Measurements from ENCODE around the gene TAPBPL.

TAPBPL gene, protein sequence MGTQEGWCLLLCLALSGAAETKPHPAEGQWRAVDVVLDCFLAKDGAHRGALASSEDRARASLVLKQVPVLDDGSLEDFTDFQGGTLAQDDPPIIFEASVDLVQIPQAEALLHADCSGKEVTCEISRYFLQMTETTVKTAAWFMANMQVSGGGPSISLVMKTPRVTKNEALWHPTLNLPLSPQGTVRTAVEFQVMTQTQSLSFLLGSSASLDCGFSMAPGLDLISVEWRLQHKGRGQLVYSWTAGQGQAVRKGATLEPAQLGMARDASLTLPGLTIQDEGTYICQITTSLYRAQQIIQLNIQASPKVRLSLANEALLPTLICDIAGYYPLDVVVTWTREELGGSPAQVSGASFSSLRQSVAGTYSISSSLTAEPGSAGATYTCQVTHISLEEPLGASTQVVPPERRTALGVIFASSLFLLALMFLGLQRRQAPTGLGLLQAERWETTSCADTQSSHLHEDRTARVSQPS

DNA sequence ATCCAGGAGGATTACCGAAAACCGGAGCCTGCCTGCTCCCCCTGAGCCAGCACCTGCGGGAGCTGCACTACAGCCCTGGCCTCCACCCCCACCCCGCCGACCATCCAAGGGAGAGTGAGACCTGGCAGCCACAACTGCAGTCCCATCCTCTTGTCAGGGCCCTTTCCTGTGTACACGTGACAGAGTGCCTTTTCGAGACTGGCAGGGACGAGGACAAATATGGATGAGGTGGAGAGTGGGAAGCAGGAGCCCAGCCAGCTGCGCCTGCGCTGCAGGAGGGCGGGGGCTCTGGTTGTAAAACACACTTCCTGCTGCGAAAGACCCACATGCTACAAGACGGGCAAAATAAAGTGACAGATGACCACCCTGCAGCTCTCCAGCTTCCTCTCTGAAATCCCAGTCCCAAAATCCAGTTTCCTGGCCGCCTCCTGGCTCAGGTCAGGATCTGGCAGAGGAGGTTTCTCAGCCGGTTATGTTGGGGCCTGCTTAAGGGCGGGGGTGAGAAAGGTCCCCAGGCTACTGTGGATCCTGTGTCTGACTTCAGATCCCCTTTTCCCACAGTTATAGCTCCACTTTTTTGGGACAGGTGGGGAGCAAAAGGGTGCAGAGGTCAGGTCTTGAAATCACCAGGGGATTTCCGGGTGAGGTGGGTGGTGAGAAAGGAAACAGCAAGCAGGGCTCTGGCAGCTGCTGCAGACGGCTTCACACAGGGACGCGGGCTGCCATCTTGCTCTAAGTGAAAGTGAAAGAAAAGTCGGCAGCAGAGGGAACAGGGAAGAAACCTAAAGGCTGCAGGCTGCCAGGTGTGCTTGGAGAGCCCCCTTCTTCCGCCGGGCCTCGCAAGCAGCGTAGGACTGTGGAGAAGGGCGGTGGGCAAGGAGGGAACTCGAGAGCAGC lies at the start of gene TAPBPL:
TSS of gene TAPBPL (plus strand) at position 695 of the 897 bp plus-strand sequence. CDS start 207 bp downstream, outside the sequence.
- peak within 1 kb of the TSS; percentile 74 for H3K4me3 ChIP-seq (ENCODE audit: low read depth, low read length)
- peak; percentile 81 for DNase-seq (ENCODE audit: low read depth)
- TF ChIP-seq, protein P1, sequence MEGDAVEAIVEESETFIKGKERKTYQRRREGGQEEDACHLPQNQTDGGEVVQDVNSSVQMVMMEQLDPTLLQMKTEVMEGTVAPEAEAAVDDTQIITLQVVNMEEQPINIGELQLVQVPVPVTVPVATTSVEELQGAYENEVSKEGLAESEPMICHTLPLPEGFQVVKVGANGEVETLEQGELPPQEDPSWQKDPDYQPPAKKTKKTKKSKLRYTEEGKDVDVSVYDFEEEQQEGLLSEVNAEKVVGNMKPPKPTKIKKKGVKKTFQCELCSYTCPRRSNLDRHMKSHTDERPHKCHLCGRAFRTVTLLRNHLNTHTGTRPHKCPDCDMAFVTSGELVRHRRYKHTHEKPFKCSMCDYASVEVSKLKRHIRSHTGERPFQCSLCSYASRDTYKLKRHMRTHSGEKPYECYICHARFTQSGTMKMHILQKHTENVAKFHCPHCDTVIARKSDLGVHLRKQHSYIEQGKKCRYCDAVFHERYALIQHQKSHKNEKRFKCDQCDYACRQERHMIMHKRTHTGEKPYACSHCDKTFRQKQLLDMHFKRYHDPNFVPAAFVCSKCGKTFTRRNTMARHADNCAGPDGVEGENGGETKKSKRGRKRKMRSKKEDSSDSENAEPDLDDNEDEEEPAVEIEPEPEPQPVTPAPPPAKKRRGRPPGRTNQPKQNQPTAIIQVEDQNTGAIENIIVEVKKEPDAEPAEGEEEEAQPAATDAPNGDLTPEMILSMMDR (conservative IDR thresholded peaks at IDR 0.05; ENCODE audit: low read depth, low read length) = no peak

DNA sequence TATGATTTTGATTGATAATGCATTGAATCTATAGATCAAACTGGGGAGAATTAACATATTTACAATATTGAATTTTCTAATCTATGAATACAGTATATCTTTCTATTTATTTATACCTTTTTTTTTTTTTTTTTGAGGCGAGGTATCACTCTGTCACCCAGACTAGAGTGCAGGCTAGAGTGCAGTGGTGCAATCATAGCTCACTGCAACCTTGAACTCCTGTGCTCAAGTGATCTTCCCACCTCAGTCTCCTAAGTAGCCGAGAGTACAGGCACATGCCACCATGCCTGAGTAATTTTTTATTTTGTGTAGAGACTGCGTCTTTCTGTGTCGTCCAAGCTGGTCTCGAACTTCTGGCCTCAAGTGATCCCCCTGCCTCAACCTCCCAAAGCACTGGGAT lies 47.5 kb upstream of the TAPBPL start:
- H3K4me3 ChIP-seq (ENCODE audit: low read depth, low read length) = no peak overlapping the region
- no peak for DNase-seq (ENCODE audit: low read depth)
- TF ChIP-seq, protein P1 (conservative IDR thresholded peaks at IDR 0.05; ENCODE audit: low read depth, low read length) = no peak

DNA sequence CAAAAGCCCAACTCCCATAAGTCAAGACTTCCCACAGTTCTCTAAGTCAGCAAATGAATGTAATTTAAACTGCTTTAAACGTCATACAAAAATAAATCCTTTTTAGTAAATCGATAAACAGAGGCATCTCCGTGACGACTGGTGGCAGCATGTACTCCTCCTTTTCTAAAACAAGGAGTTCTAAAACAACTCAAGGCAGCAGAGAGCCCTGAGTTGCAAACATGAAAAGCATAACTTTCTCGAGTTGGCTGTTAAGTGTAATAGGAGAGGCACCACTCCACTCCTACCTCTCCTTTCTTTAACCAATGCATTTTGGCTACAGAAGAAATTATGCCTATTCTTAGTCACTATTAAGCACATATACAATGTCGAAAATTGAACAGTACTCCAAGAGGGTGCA lies 45.9 kb upstream of the TAPBPL start:
- H3K4me3 ChIP-seq (ENCODE audit: low read depth, low read length) = no peak overlapping the region
- DNase-seq (ENCODE audit: low read depth) = no peak
- TF ChIP-seq, protein P1 (conservative IDR thresholded peaks at IDR 0.05; ENCODE audit: low read depth, low read length) = no peak

DNA sequence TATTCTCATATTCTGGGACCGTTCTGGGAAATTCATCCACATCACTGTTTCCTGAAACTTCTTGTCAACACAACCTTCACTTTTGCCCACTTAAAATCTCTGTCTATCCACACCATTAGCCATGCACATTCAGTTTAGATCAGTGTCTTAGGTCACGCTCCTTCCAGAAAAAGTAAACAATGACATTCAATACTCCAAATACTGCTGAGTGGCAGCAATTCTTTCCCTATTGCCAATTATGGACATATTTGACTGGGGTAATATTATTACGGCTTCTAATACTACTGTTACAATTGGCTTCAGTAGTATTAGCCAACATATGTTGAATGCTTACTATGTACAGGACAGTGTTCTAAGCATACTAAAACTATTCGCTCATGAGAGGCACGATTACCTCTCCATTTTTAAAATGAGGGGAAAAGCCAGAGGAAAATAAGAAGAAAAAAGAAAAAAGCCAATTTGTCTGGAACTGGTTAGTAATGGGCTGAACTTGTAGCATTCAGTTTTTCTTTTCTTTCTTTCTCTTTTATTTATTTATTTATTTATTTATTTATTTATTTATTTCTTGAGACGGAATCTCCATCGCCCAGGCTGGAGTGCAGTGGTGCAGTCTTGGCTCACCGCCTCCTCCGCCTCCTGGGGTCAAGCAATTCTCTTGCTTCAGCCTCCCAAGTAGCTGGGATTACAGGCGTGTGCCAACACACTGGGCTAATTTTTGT lies 44.4 kb upstream of the TAPBPL start:
- TF ChIP-seq, protein P1 (conservative IDR thresholded peaks at IDR 0.05; ENCODE audit: low read depth, low read length) = no peak
- no peak overlapping the region for H3K4me3 ChIP-seq (ENCODE audit: low read depth, low read length)
- DNase-seq (ENCODE audit: low read depth) = no peak

DNA sequence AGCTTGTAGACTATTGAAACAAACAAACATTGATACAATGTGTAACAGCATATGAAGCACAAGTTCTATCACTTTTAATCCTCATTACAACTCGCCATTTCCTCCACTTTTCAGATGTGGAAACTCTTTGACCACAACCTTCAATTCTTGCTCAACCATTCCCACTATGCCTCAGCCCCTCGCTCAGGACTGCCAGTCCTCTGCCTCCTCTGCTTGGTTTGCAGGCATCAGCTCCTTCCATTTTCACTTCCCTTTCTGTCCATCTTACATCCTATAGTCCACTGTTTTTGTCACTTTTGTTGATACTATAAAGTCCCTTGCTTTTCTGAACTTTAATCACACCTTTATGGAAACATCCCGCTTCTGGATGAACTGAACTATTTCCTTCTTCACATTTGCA lies 35.2 kb upstream of the TAPBPL start:
- no peak for DNase-seq (ENCODE audit: low read depth)
- TF ChIP-seq, protein P1 (conservative IDR thresholded peaks at IDR 0.05; ENCODE audit: low read depth, low read length) = no peak

DNA sequence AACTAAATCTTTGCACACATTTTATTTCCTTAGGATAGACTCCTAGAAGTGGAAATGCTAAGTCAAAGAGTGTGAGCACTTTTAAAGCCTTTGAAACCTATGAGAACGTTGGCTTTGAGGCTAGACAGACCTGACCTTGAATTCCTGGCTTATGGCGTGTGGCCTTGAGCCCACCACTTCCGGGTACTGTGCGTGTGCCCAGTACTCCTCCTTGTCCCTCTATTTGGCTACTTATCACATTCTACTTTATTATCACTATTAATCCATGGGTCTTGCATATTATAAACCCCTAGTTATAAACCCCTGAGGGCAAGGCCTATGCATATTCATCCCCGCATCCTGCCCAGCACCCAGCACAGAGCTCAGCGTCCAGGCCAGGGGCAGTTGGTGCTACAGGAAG lies 33.0 kb upstream of the TAPBPL start:
- TF ChIP-seq, protein P1 (conservative IDR thresholded peaks at IDR 0.05; ENCODE audit: low read depth, low read length) = no peak
- DNase-seq (ENCODE audit: low read depth) = no peak
- H3K4me3 ChIP-seq (ENCODE audit: low read depth, low read length) = no peak overlapping the region

More for the DNA sequence above, 35.2 kb upstream of the TAPBPL start:
- H3K4me3 ChIP-seq (ENCODE audit: low read depth, low read length) = no peak overlapping the region

All from choroid plexus epithelial cell (primary cell).